ENCODE measurements around the gene HK2.
A peak's percentile ranks its signal among the peaks of the same experiment; 100 is the strongest.

The HK2 gene

GRCh38 chr2:74834792-74835755 is 1.1 kb downstream of the HK2 start:
- Histone ChIP-seq H3K27ac (ENCODE audit: low read depth, low read length) (peak overlapping the region; percentile 92), H3K9me3 (ENCODE audit: control insufficient read depth in 5 of 5, low read length in 5 of 5) (no peaks in the 10 kb centered on the region), H3K4me1 (ENCODE audit: control insufficient read depth in 5 of 5, insufficient read depth in 5 of 5, low read length in 5 of 5) (peaks cover 4 to 47% (median 37%) of the 10 kb centered on the region in 5 donors), H3K9ac (ENCODE audit: low read length in 5 of 5) (peak overlapping the region; percentile 59 to 92 (median 83)), H3K36me3 (ENCODE audit: control insufficient read depth in 5 of 5, insufficient read depth in 5 of 5, low read length in 5 of 5) (no peaks in the 10 kb centered on the region), H3K27me3 (ENCODE audit: control insufficient read depth in 5 of 5, insufficient read depth in 4 of 5, low read length in 5 of 5) (peaks cover 0 to 2% (median 0%) of the 10 kb centered on the region in 5 donors), H3K4me3 (ENCODE audit: low read depth in 1 of 5, low read length in 5 of 5) (peak overlapping the region; percentile 74 to 91 (median 87))

- H3K9ac ChIP-seq (ENCODE audit: low read length in 5 of 5) = peak overlapping the region; percentile 56 to 92 (median 82)
- peaks cover 0 to 2% (median 0%) of the 10 kb centered on the region in 5 donors for H3K27me3 ChIP-seq (ENCODE audit: control insufficient read depth in 5 of 5, insufficient read depth in 4 of 5, low read length in 5 of 5)
- peak overlapping the region; percentile 74 to 91 (median 87) for H3K4me3 ChIP-seq (ENCODE audit: low read depth in 1 of 5, low read length in 5 of 5)
- no peaks in the 10 kb centered on the region for H3K9me3 ChIP-seq (ENCODE audit: control insufficient read depth in 5 of 5, low read length in 5 of 5)
- peak overlapping the region; percentile 92 for H3K27ac ChIP-seq (ENCODE audit: low read depth, low read length)
- H3K36me3 ChIP-seq (ENCODE audit: control insufficient read depth in 5 of 5, insufficient read depth in 5 of 5, low read length in 5 of 5) = no peaks in the 10 kb centered on the region
- H3K4me1 ChIP-seq (ENCODE audit: control insufficient read depth in 5 of 5, insufficient read depth in 5 of 5, low read length in 5 of 5) = peaks cover 4 to 53% (median 39%) of the 10 kb centered on the region in 5 donors
These were observed 2.1 kb downstream of the HK2 start for GRCh38 chr2:74835831-74836674.

- Histone ChIP-seq H3K36me3 (ENCODE audit: control insufficient read depth in 5 of 5, insufficient read depth in 5 of 5, low read length in 5 of 5) (no peaks in the 10 kb centered on the region), H3K4me3 (ENCODE audit: low read depth in 1 of 5, low read length in 5 of 5) (peak overlapping the region; percentile 74 to 91 (median 87)), H3K27me3 (ENCODE audit: control insufficient read depth in 5 of 5, insufficient read depth in 4 of 5, low read length in 5 of 5) (peaks cover 0 to 2% (median 0%) of the 10 kb centered on the region in 5 donors), H3K9ac (ENCODE audit: low read length in 5 of 5) (peak overlapping the region in 4 of 5 donors; percentile 56 to 92 (median 74)), H3K9me3 (ENCODE audit: control insufficient read depth in 5 of 5, low read length in 5 of 5) (no peaks in the 10 kb centered on the region), H3K4me1 (ENCODE audit: control insufficient read depth in 5 of 5, insufficient read depth in 5 of 5, low read length in 5 of 5) (peaks cover 6 to 61% (median 47%) of the 10 kb centered on the region in 5 donors), H3K27ac (ENCODE audit: low read depth, low read length) (peak overlapping the region; percentile 92)
These were observed 2.9 kb downstream of the HK2 start for GRCh38 chr2:74836675-74837401.

- peaks cover 0 to 9% (median 0%) of the 10 kb centered on the region in 5 donors for H3K36me3 ChIP-seq (ENCODE audit: control insufficient read depth in 5 of 5, insufficient read depth in 5 of 5, low read length in 5 of 5)
- H3K27me3 ChIP-seq (ENCODE audit: control insufficient read depth in 5 of 5, insufficient read depth in 4 of 5, low read length in 5 of 5) = no peaks in the 10 kb centered on the region
- peak overlapping the region in 1 of 5 donors; percentile 15 for H3K9ac ChIP-seq (ENCODE audit: low read length in 5 of 5)
- no peak overlapping the region for H3K4me3 ChIP-seq (ENCODE audit: low read depth in 1 of 5, low read length in 5 of 5)
- peaks cover 13 to 87% (median 57%) of the 10 kb centered on the region in 5 donors for H3K4me1 ChIP-seq (ENCODE audit: control insufficient read depth in 5 of 5, insufficient read depth in 5 of 5, low read length in 5 of 5)
- H3K27ac ChIP-seq (ENCODE audit: low read depth, low read length) = peak overlapping the region; percentile 85
- no peaks in the 10 kb centered on the region for H3K9me3 ChIP-seq (ENCODE audit: control insufficient read depth in 5 of 5, low read length in 5 of 5)
These were observed 7.7 kb downstream of the HK2 start for GRCh38 chr2:74841641-74842040.

GRCh38 chr2:74843433-74843832 is 9.5 kb downstream of the HK2 start:
- H3K9me3 ChIP-seq (ENCODE audit: control insufficient read depth in 5 of 5, low read length in 5 of 5) = no peaks in the 10 kb centered on the region
- H3K27ac ChIP-seq (ENCODE audit: low read depth, low read length) = peak overlapping the region; percentile 85
- H3K9ac ChIP-seq (ENCODE audit: low read length in 5 of 5) = peak overlapping the region in 4 of 5 donors; percentile 1 to 86 (median 18)
- H3K4me1 ChIP-seq (ENCODE audit: control insufficient read depth in 5 of 5, insufficient read depth in 5 of 5, low read length in 5 of 5) = peaks cover 14 to 90% (median 53%) of the 10 kb centered on the region in 5 donors
- no peaks in the 10 kb centered on the region for H3K27me3 ChIP-seq (ENCODE audit: control insufficient read depth in 5 of 5, insufficient read depth in 4 of 5, low read length in 5 of 5)
- H3K36me3 ChIP-seq (ENCODE audit: control insufficient read depth in 5 of 5, insufficient read depth in 5 of 5, low read length in 5 of 5) = peaks cover 0 to 9% (median 0%) of the 10 kb centered on the region in 5 donors
- peak overlapping the region in 1 of 5 donors; percentile 11 for H3K4me3 ChIP-seq (ENCODE audit: low read depth in 1 of 5, low read length in 5 of 5)

GRCh38 chr2:74843899-74844298 is 10.0 kb downstream of the HK2 start:
- Histone ChIP-seq H3K36me3 (ENCODE audit: control insufficient read depth in 5 of 5, insufficient read depth in 5 of 5, low read length in 5 of 5) (peaks cover 0 to 9% (median 0%) of the 10 kb centered on the region in 5 donors), H3K9ac (ENCODE audit: low read length in 5 of 5) (peak overlapping the region; percentile 44 to 86 (median 79)), H3K4me1 (ENCODE audit: control insufficient read depth in 5 of 5, insufficient read depth in 5 of 5, low read length in 5 of 5) (peaks cover 17 to 91% (median 58%) of the 10 kb centered on the region in 5 donors), H3K9me3 (ENCODE audit: control insufficient read depth in 5 of 5, low read length in 5 of 5) (no peaks in the 10 kb centered on the region), H3K27ac (ENCODE audit: low read depth, low read length) (peak overlapping the region; percentile 85), H3K4me3 (ENCODE audit: low read depth in 1 of 5, low read length in 5 of 5) (peak overlapping the region in 1 of 5 donors; percentile 11), H3K27me3 (ENCODE audit: control insufficient read depth in 5 of 5, insufficient read depth in 4 of 5, low read length in 5 of 5) (no peaks in the 10 kb centered on the region)

- Histone ChIP-seq H3K9ac (ENCODE audit: low read length in 5 of 5) (peak overlapping the region; percentile 44 to 86 (median 79)), H3K36me3 (ENCODE audit: control insufficient read depth in 5 of 5, insufficient read depth in 5 of 5, low read length in 5 of 5) (peaks cover 0 to 9% (median 0%) of the 10 kb centered on the region in 5 donors), H3K4me3 (ENCODE audit: low read depth in 1 of 5, low read length in 5 of 5) (peak overlapping the region in 1 of 5 donors; percentile 15), H3K9me3 (ENCODE audit: control insufficient read depth in 5 of 5, low read length in 5 of 5) (no peaks in the 10 kb centered on the region), H3K27ac (ENCODE audit: low read depth, low read length) (peak overlapping the region; percentile 85), H3K4me1 (ENCODE audit: control insufficient read depth in 5 of 5, insufficient read depth in 5 of 5, low read length in 5 of 5) (peaks cover 19 to 94% (median 67%) of the 10 kb centered on the region in 5 donors), H3K27me3 (ENCODE audit: control insufficient read depth in 5 of 5, insufficient read depth in 4 of 5, low read length in 5 of 5) (no peaks in the 10 kb centered on the region)
These were observed 10.8 kb downstream of the HK2 start for GRCh38 chr2:74844752-74845151.

- peak overlapping the region in 3 of 5 donors; percentile 8 to 36 (median 29) for H3K4me3 ChIP-seq (ENCODE audit: low read depth in 1 of 5, low read length in 5 of 5)
- peak overlapping the region; percentile 20 to 86 (median 44) for H3K9ac ChIP-seq (ENCODE audit: low read length in 5 of 5)
- no peaks in the 10 kb centered on the region for H3K27me3 ChIP-seq (ENCODE audit: control insufficient read depth in 5 of 5, insufficient read depth in 4 of 5, low read length in 5 of 5)
- peaks cover 19 to 94% (median 71%) of the 10 kb centered on the region in 5 donors for H3K4me1 ChIP-seq (ENCODE audit: control insufficient read depth in 5 of 5, insufficient read depth in 5 of 5, low read length in 5 of 5)
- no peaks in the 10 kb centered on the region for H3K9me3 ChIP-seq (ENCODE audit: control insufficient read depth in 5 of 5, low read length in 5 of 5)
- H3K27ac ChIP-seq (ENCODE audit: low read depth, low read length) = peak overlapping the region; percentile 85
- peaks cover 0 to 9% (median 0%) of the 10 kb centered on the region in 5 donors for H3K36me3 ChIP-seq (ENCODE audit: control insufficient read depth in 5 of 5, insufficient read depth in 5 of 5, low read length in 5 of 5)
These were observed 11.4 kb downstream of the HK2 start for GRCh38 chr2:74845217-74845751.

GRCh38 chr2:74845991-74846390 is 12.1 kb downstream of the HK2 start:
- Histone ChIP-seq H3K9ac (ENCODE audit: low read length in 5 of 5) (peak overlapping the region in 3 of 5 donors; percentile 42 to 86 (median 79)), H3K9me3 (ENCODE audit: control insufficient read depth in 5 of 5, low read length in 5 of 5) (no peaks in the 10 kb centered on the region), H3K27me3 (ENCODE audit: control insufficient read depth in 5 of 5, insufficient read depth in 4 of 5, low read length in 5 of 5) (no peaks in the 10 kb centered on the region), H3K4me3 (ENCODE audit: low read depth in 1 of 5, low read length in 5 of 5) (peak overlapping the region in 2 of 5 donors; percentile 29 to 36), H3K4me1 (ENCODE audit: control insufficient read depth in 5 of 5, insufficient read depth in 5 of 5, low read length in 5 of 5) (peaks cover 19 to 97% (median 78%) of the 10 kb centered on the region in 5 donors), H3K36me3 (ENCODE audit: control insufficient read depth in 5 of 5, insufficient read depth in 5 of 5, low read length in 5 of 5) (peaks cover 0 to 9% (median 0%) of the 10 kb centered on the region in 5 donors), H3K27ac (ENCODE audit: low read depth, low read length) (peak overlapping the region; percentile 85)
